Measurements from ENCODE around the gene FARS2.

DNA sequence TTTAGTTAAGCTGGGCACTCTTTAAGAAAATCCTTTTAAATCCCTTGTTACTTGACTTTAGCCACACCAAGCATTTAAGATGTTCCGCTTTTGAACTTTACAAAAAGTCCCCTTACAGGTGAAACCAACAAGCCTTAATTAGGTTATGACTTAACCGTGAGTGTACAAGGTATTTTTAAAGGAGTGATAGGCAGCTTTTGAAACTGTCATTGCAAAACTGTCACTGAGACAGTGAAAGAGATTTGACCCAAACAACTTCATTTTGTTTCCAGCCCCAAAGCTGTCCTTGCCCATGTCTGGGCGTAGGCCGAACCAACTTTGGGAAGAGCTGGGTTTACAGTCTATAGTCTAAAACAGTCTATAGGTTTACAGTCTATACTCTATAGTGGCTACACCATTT, 305.4 kb downstream of the FARS2 start:
- TF ChIP-seq, protein P1, sequence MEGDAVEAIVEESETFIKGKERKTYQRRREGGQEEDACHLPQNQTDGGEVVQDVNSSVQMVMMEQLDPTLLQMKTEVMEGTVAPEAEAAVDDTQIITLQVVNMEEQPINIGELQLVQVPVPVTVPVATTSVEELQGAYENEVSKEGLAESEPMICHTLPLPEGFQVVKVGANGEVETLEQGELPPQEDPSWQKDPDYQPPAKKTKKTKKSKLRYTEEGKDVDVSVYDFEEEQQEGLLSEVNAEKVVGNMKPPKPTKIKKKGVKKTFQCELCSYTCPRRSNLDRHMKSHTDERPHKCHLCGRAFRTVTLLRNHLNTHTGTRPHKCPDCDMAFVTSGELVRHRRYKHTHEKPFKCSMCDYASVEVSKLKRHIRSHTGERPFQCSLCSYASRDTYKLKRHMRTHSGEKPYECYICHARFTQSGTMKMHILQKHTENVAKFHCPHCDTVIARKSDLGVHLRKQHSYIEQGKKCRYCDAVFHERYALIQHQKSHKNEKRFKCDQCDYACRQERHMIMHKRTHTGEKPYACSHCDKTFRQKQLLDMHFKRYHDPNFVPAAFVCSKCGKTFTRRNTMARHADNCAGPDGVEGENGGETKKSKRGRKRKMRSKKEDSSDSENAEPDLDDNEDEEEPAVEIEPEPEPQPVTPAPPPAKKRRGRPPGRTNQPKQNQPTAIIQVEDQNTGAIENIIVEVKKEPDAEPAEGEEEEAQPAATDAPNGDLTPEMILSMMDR (IDR thresholded peaks at IDR 0.05) = no peak
- TF ChIP-seq POLR2A (IDR thresholded peaks at IDR 0.05) = no peak
